ENCODE results near the gene HELQ. TPM values are rescaled to one million over a fixed set of nuclear protein-coding genes. Genes with fewer than 3 reads are reported as not detected.
A peak's percentile ranks its signal among the peaks of the same experiment; 100 is the strongest.
"Not testable (repeated sequence)": the region's sequence is repeated elsewhere in the genome, so short reads cannot be mapped to it uniquely, and the experiment has no call there.

The HELQ gene, protein sequence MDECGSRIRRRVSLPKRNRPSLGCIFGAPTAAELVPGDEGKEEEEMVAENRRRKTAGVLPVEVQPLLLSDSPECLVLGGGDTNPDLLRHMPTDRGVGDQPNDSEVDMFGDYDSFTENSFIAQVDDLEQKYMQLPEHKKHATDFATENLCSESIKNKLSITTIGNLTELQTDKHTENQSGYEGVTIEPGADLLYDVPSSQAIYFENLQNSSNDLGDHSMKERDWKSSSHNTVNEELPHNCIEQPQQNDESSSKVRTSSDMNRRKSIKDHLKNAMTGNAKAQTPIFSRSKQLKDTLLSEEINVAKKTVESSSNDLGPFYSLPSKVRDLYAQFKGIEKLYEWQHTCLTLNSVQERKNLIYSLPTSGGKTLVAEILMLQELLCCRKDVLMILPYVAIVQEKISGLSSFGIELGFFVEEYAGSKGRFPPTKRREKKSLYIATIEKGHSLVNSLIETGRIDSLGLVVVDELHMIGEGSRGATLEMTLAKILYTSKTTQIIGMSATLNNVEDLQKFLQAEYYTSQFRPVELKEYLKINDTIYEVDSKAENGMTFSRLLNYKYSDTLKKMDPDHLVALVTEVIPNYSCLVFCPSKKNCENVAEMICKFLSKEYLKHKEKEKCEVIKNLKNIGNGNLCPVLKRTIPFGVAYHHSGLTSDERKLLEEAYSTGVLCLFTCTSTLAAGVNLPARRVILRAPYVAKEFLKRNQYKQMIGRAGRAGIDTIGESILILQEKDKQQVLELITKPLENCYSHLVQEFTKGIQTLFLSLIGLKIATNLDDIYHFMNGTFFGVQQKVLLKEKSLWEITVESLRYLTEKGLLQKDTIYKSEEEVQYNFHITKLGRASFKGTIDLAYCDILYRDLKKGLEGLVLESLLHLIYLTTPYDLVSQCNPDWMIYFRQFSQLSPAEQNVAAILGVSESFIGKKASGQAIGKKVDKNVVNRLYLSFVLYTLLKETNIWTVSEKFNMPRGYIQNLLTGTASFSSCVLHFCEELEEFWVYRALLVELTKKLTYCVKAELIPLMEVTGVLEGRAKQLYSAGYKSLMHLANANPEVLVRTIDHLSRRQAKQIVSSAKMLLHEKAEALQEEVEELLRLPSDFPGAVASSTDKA
- total RNA-seq = 10 to 100 TPM; 17.9 to 48.7 (median 25.2) TPM

DNA sequence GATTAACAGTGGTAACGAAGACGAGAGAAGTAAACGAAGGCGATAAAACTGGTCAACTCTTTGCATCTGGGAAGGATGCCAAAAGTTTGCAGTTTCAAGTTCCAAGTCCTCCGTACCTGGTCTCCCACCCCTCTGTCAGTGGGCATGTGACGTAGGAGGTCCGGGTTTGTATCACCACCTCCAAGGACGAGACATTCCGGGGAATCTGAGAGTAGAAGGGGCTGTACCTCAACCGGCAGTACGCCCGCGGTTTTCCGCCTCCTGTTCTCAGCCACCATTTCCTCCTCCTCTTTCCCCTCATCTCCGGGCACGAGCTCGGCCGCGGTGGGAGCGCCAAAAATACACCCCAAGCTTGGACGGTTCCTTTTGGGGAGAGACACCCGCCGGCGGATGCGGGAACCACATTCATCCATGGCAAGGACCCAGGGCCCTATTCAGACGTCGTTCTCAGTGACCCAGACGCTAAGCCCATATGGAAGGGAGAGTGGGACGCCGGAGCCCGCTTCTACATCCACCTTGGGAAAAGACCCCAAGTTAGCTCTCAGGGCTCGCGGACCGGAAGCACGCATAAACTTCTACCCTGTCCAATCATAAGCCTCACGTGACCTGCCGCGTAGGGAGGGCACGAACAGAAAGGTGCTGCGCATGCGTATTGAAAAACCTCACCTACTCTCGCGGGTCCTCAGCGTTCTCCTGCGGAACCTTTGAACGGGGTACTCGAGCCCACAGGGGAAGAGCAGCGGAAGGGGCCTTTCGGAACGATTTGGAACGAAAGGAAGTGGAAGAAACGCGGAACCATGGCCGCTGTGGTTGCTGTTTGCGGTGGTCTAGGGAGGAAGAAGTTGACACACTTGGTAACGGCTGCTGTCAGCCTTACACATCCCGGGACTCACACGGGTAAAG, at the start of gene HELQ, which contains the start of gene MRPS18C:
HELQ (minus strand) TSS at position 543 of the 903 bp plus-strand sequence; CDS start at position 413, 130 bp downstream.
MRPS18C (plus strand) TSS at position 778 of the 903 bp plus-strand sequence; CDS start at position 798, 20 bp downstream.
- Histone ChIP-seq H3K27me3 (no peaks in the 10 kb centered on the region), H3K27ac (peak within 1 kb of the TSS; percentile 98), H3K4me3 (peak within 1 kb of the TSS; percentile 75 to 95), H3K4me1 (peaks cover 0 to 10% of the 10 kb centered on the region in 2 donors), H3K36me3 (no peaks in the 10 kb centered on the region), H3K9me3 (no peaks in the 10 kb centered on the region)
- DNase-seq = peak; percentile 95 to 98
- TF ChIP-seq, protein P1, sequence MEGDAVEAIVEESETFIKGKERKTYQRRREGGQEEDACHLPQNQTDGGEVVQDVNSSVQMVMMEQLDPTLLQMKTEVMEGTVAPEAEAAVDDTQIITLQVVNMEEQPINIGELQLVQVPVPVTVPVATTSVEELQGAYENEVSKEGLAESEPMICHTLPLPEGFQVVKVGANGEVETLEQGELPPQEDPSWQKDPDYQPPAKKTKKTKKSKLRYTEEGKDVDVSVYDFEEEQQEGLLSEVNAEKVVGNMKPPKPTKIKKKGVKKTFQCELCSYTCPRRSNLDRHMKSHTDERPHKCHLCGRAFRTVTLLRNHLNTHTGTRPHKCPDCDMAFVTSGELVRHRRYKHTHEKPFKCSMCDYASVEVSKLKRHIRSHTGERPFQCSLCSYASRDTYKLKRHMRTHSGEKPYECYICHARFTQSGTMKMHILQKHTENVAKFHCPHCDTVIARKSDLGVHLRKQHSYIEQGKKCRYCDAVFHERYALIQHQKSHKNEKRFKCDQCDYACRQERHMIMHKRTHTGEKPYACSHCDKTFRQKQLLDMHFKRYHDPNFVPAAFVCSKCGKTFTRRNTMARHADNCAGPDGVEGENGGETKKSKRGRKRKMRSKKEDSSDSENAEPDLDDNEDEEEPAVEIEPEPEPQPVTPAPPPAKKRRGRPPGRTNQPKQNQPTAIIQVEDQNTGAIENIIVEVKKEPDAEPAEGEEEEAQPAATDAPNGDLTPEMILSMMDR (IDR thresholded peaks at IDR 0.05) = peak; percentile 24 to 47 (median 31)
- peak; percentile 76 to 80 for TF ChIP-seq POLR2A (IDR thresholded peaks at IDR 0.05)
- intact Hi-C loops (cut with DNase I; ENCODE audit: low total_unique reads) = no loop called here

DNA sequence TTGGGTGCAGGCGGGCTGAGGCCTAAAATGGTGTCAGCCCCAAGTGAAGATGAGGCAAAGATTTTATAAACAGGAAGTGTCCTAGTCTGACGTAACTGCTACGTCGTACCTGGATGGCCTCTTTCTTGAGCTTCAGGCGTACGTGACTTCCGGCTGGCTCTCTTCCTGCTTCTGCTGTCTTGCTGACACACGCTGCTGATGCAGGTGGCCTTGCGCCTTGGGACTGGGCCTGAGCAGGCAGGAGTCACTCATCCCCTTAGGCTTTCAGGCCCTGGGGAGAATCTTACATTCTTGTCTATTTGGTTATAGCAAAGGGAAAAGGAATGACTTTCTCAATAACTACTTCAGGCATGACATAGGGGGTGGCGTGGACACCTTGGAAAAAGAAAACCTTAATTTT, 49.4 kb upstream of the HELQ start:
- Histone ChIP-seq H3K27ac (no peak overlapping the region), H3K36me3 (no peaks in the 10 kb centered on the region)
- intact Hi-C loops (cut with DNase I; ENCODE audit: low total_unique reads) = no loop called here

DNA sequence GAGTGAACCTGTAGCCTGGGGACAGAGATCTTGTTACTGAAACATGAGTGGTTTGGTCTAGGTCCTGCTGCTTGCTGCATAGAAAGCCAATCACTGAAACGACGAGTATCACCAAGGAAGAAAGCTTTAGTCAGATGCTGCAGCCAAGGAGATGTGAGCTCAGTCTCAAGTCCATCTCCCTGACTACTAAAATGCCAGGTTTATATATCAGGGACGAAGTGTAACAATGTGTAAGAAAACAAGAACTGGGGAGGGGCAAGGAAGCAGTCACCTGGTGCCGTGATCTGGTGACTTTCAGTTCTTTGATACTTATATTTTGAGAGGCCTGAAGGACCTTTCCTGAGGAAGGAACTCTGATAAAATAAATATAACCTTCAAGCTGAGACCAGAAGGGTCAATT, 48.9 kb upstream of the HELQ start:
- no peaks in the 10 kb centered on the region for H3K4me1 ChIP-seq
- no peaks in the 10 kb centered on the region for H3K27me3 ChIP-seq
- H3K36me3 ChIP-seq = no peaks in the 10 kb centered on the region
- no peak overlapping the region for H3K4me3 ChIP-seq
- H3K27ac ChIP-seq = no peak overlapping the region
- no peak for DNase-seq
- H3K9me3 ChIP-seq = no peaks in the 10 kb centered on the region
- intact Hi-C loops (cut with DNase I; ENCODE audit: low total_unique reads) = no loop called here
- TF ChIP-seq, protein P1 (IDR thresholded peaks at IDR 0.05) = no peak
- no peak for TF ChIP-seq POLR2A (IDR thresholded peaks at IDR 0.05)

More for the DNA sequence above, 49.4 kb upstream of the HELQ start:
- TF ChIP-seq POLR2A (IDR thresholded peaks at IDR 0.05) = no peak
- TF ChIP-seq, protein P1 (IDR thresholded peaks at IDR 0.05) = no peak
- no peaks in the 10 kb centered on the region for H3K9me3 ChIP-seq
- no peak overlapping the region for H3K4me3 ChIP-seq
- DNase-seq = no peak
- H3K27me3 ChIP-seq = no peaks in the 10 kb centered on the region
- H3K4me1 ChIP-seq = no peaks in the 10 kb centered on the region

DNA sequence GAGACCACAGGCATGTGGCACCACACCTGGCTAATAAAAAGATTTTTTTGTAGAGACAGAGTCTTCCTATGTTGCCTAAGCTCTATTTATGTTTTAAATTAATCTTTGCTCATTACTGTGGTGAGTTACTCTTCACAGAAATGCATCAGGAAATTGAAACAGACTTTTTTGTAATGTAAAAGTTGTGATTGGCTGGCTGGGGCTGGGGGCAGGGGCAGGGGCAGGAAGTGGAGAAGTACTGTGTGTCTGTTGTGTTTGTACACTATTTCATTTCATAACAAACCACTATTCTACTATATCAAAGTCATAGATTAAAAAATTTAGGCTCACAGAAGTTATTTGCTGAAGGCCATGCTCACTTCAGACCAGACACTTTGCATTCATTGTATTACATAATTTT, 48.4 kb upstream of the HELQ start:
- intact Hi-C loops (cut with DNase I; ENCODE audit: low total_unique reads) = no loop called here
- TF ChIP-seq, protein P1 (IDR thresholded peaks at IDR 0.05) = no peak
- TF ChIP-seq POLR2A (IDR thresholded peaks at IDR 0.05) = no peak
- Histone ChIP-seq H3K9me3 (no peaks in the 10 kb centered on the region), H3K36me3 (no peaks in the 10 kb centered on the region), H3K27me3 (no peaks in the 10 kb centered on the region), H3K4me3 (no peak overlapping the region), H3K27ac (no peak overlapping the region), H3K4me1 (no peaks in the 10 kb centered on the region)
- DNase-seq = no peak

DNA sequence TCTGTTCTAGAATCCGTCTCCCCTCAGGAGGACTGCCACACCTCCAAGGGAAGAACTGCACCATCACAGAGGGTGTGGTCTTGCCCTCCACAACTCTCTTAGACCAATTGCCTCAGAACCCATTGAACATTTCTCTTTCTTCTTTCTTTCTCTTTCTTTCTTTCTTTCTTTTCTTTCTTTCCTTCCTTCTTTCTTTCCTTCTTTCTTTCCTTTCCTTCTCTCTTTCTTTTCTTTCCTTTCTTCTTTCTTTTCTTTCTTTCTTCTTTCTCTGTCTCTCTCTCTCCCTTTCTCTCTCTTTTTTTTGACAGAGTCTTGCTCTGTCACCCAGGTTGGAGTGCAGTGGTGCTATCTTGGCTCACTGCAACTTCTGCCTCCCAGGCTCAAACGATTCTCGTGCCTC, 46.0 kb upstream of the HELQ start:
- H3K4me3 ChIP-seq; H3K27ac ChIP-seq; intact Hi-C loops (cut with DNase I; ENCODE audit: low total_unique reads); H3K9me3 ChIP-seq; H3K4me1 ChIP-seq; H3K36me3 ChIP-seq; H3K27me3 ChIP-seq; DNase-seq: not testable (repeated sequence)
